IMR-90 (cell line): ENCODE results near the gene UBE2S. TPM values are rescaled to one million over a fixed set of nuclear protein-coding genes. Genes with fewer than 3 reads are reported as not detected.

ENCODE experiments used
- ATAC-seq: fragments of 200-7000 bp; cut with Tn5 transposase; 2 replicates; pipeline ENCODE4 v1.9.1; 2020; ENCODE audit warnings: low read depth, mild to moderate bottlenecking, moderate library complexity
- BruUV-seq: library from RNA; stranded (reverse); fragments of 400-500 nt; replicated peaks from 2 replicates; lab custom pipeline; 2021; lab: Mats Ljungman, UMichigan
- CTCF ChIA-PET: fragments of 300-600 bp; formaldehyde crosslinking; extraction: SDS; loops from one replicate; lab custom pipeline; 2021; ENCODE audit warnings: antibody characterized with exemption; lab: Yijun Ruan, JAX
- POLR2A ChIA-PET: fragments of 300-600 bp; sonication (Branson Sonifier 250); formaldehyde crosslinking; loops from one replicate; lab custom pipeline; 2022; ENCODE audit warnings: antibody characterized with exemption; ENCODE audit not compliant: unreplicated experiment; lab: Charles Lee
- DNase-seq: peaks from one replicate; pipeline ENCODE4 v3.0.0; 2013
- H2AFZ ChIP-seq: replicated peaks from 2 replicates; pipeline ENCODE3; 2013; ENCODE audit warnings: low read length, mild to moderate bottlenecking; ENCODE audit not compliant: poor library complexity
- H2AK5ac ChIP-seq: 2 replicates; pipeline ENCODE4 v1.6.1; 2013; ENCODE audit warnings: low read depth, low read length, inconsistent platforms
- H2AK9ac ChIP-seq: replicated peaks from 2 replicates; pipeline ENCODE3; 2013; ENCODE audit warnings: mild to moderate bottlenecking, low read depth, low read length, moderate library complexity; ENCODE audit not compliant: poor library complexity
- H2BK120ac ChIP-seq: 2 replicates; pipeline ENCODE4 v1.6.1; 2013; ENCODE audit warnings: low read depth, low read length, inconsistent platforms
- H2BK15ac ChIP-seq: 3 replicates; pipeline ENCODE4 v1.6.1; 2013; ENCODE audit warnings: low read depth, low read length, inconsistent platforms
- H2BK20ac ChIP-seq: 2 replicates; pipeline ENCODE4 v1.6.1; 2013; ENCODE audit warnings: low read depth, mild to moderate bottlenecking, inconsistent platforms, low read length, moderate library complexity
- H2BK5ac ChIP-seq: 2 replicates; pipeline ENCODE4 v1.6.1; 2013; ENCODE audit warnings: mild to moderate bottlenecking, low read depth, low read length, inconsistent platforms; ENCODE audit not compliant: poor library complexity, severe bottlenecking
- H3K14ac ChIP-seq: replicated peaks from 2 replicates; pipeline ENCODE4 v1.6.1; 2013; ENCODE audit warnings: low read depth, low read length, inconsistent platforms
- H3K18ac ChIP-seq: 2 replicates; pipeline ENCODE4 v1.6.1; 2013; ENCODE audit warnings: low read depth, low read length, control low read depth
- H3K23ac ChIP-seq: 2 replicates; pipeline ENCODE4 v1.6.1; 2013; ENCODE audit warnings: low read depth, low read length, inconsistent platforms
- H3K27ac ChIP-seq: 2 replicates; pipeline ENCODE4 v1.5.1; 2013; ENCODE audit warnings: mild to moderate bottlenecking, control low read depth, low read length; ENCODE audit not compliant: insufficient read depth
- H3K27me3 ChIP-seq: 2 replicates; pipeline ENCODE4 v1.6.1; 2013; ENCODE audit warnings: low read length; ENCODE audit not compliant: control insufficient read depth, insufficient read depth
- H3K36me3 ChIP-seq: 2 replicates; pipeline ENCODE4 v1.6.1; 2013; ENCODE audit warnings: low read length, mixed read lengths; ENCODE audit not compliant: control insufficient read depth, insufficient read depth
- H3K4ac ChIP-seq: 2 replicates; pipeline ENCODE4 v1.6.1; 2013; ENCODE audit warnings: low read depth, low read length, inconsistent platforms
- H3K4me1 ChIP-seq: 2 replicates; pipeline ENCODE4 v1.6.1; 2013; ENCODE audit warnings: low read length, mixed read lengths; ENCODE audit not compliant: control insufficient read depth, insufficient read depth
- H3K4me2 ChIP-seq: 2 replicates; pipeline ENCODE4 v1.6.1; 2013; ENCODE audit warnings: low read depth, mild to moderate bottlenecking, control low read depth, low read length, moderate library complexity
- H3K4me3 ChIP-seq: 2 replicates; pipeline ENCODE4 v1.5.1; 2013; ENCODE audit warnings: low read depth, mild to moderate bottlenecking, control low read depth, low read length, moderate library complexity; ENCODE audit not compliant: insufficient read depth
- H3K56ac ChIP-seq: 2 replicates; pipeline ENCODE4 v1.6.1; 2013; ENCODE audit warnings: low read length, inconsistent platforms; ENCODE audit not compliant: insufficient read depth; ENCODE audit errors: extremely low read depth
- H3K79me1 ChIP-seq, 2 experiments: 2 replicates each; pipeline ENCODE4 v1.6.1; 2013; ENCODE audit warnings: low read length in 2 of 2, inconsistent platforms in 1 of 2, low read depth in 1 of 2
- H3K9ac ChIP-seq: 2 replicates; pipeline ENCODE4 v1.6.1; 2013; ENCODE audit warnings: low read depth, low read length, control low read depth
- H3K9me1 ChIP-seq: 2 replicates; pipeline ENCODE4 v1.6.1; 2013; ENCODE audit warnings: low read length, inconsistent platforms; ENCODE audit not compliant: insufficient read depth
- H3K9me3 ChIP-seq: 2 replicates; pipeline ENCODE4 v1.6.1; 2013; ENCODE audit warnings: low read length; ENCODE audit not compliant: control insufficient read depth, insufficient read depth
- H4K20me1 ChIP-seq: 2 replicates; pipeline ENCODE4 v1.6.1; 2013; ENCODE audit warnings: low read length, inconsistent platforms; ENCODE audit not compliant: insufficient read depth
- H4K5ac ChIP-seq: 2 replicates; pipeline ENCODE4 v1.6.1; 2013; ENCODE audit warnings: mild to moderate bottlenecking, low read depth, low read length, control low read depth
- H4K8ac ChIP-seq, 2 experiments: 2 replicates each; pipeline ENCODE4 v1.6.1; 2013; ENCODE audit warnings: low read depth in 2 of 2, low read length in 2 of 2, control low read depth in 1 of 2, inconsistent platforms in 1 of 2
- H4K91ac ChIP-seq: 2 replicates; pipeline ENCODE4 v1.6.1; 2013; ENCODE audit warnings: low read depth, low read length, inconsistent platforms; ENCODE audit not compliant: insufficient read depth
- BHLHE40 ChIP-seq: fragments of 150-350 bp; IDR thresholded peaks from 2 replicates; pipeline ENCODE4 v1.6.1; 2016; ENCODE audit warnings: mild to moderate bottlenecking, low read depth, low read length
- CEBPB ChIP-seq: IDR thresholded peaks from 2 replicates; pipeline ENCODE4 v1.6.1; 2012; ENCODE audit warnings: low read depth, low read length, improper control_type of control experiment
- CHD1 ChIP-seq: IDR thresholded peaks from 2 replicates; pipeline ENCODE4 v1.6.1; 2012; ENCODE audit warnings: low read depth, low read length, improper control_type of control experiment
- CTCF ChIP-seq: conservative IDR thresholded peaks from 2 replicates; pipeline ENCODE4 v1.5.1; 2012; ENCODE audit warnings: mild to moderate bottlenecking, low read depth, low read length, improper control_type of control experiment
- FOS ChIP-seq: fragments of 150-350 bp; IDR thresholded peaks from 2 replicates; pipeline ENCODE4 v1.6.1; 2016; ENCODE audit warnings: low read depth, low read length
- MAFK ChIP-seq: IDR thresholded peaks from 2 replicates; pipeline ENCODE4 v1.6.1; 2012; ENCODE audit warnings: low read depth, low read length, improper control_type of control experiment
- MAZ ChIP-seq: IDR thresholded peaks from 2 replicates; pipeline ENCODE4 v1.6.1; 2012; ENCODE audit warnings: low read depth, mild to moderate bottlenecking, low read length, improper control_type of control experiment, moderate library complexity, borderline replicate concordance
- MXI1 ChIP-seq: IDR thresholded peaks from 2 replicates; pipeline ENCODE4 v1.6.1; 2012; ENCODE audit warnings: low read depth, mild to moderate bottlenecking, low read length, moderate library complexity, borderline replicate concordance
- NFE2L2 ChIP-seq: fragments of 150-350 bp; IDR thresholded peaks from 2 replicates; pipeline ENCODE4 v1.6.1; 2016; ENCODE audit warnings: low read depth, mild to moderate bottlenecking, low read length
- POLR2A ChIP-seq: IDR thresholded peaks from 2 replicates; pipeline ENCODE4 v1.6.1; 2012; ENCODE audit warnings: mild to moderate bottlenecking, low read depth, low read length
- RAD21 ChIP-seq: IDR thresholded peaks from 2 replicates; pipeline ENCODE4 v1.6.1; 2012; ENCODE audit warnings: low read length, improper control_type of control experiment
- RCOR1 ChIP-seq: IDR thresholded peaks from 2 replicates; pipeline ENCODE4 v1.6.1; 2012; ENCODE audit warnings: mild to moderate bottlenecking, low read length, improper control_type of control experiment; ENCODE audit not compliant: insufficient replicate concordance
- RFX5 ChIP-seq: IDR thresholded peaks from 2 replicates; pipeline ENCODE4 v1.8.0; 2012; ENCODE audit warnings: low read depth, mild to moderate bottlenecking, low read length, moderate library complexity
- SMC3 ChIP-seq: fragments of 150-350 bp; IDR thresholded peaks from 2 replicates; pipeline ENCODE4 v1.6.1; 2016; ENCODE audit warnings: low read depth, mild to moderate bottlenecking, antibody characterized with exemption, low read length, moderate library complexity
- USF2 ChIP-seq: fragments of 150-350 bp; IDR thresholded peaks from 2 replicates; pipeline ENCODE4 v1.6.1; 2017; ENCODE audit warnings: mild to moderate bottlenecking, antibody characterized with exemption, low read length, low read depth
- WGBS, 2 experiments: methylation state at CpG; one replicate each; pipeline versions ENCODE4 v1.1.5 to v1.1.7; 2013; ENCODE audit warnings: missing lambda C conversion rate in 2 of 2; ENCODE audit not compliant: insufficient read length in 1 of 2; ENCODE audit errors: extremely low coverage in 2 of 2; 5-methylcytosine and 5-hydroxymethylcytosine counted together
- dilution Hi-C: fragments of 300-500 bp; cut with HindIII; formaldehyde crosslinking; loops from one replicate; pipeline ENCODE4 v1.14.3; 2018; ENCODE audit warnings: low sequenced_read_pairs; ENCODE audit not compliant: unreplicated experiment
- in situ Hi-C: fragments of 300-500 bp; cut with MboI; formaldehyde crosslinking; loops from 3 replicates; pipeline ENCODE4 v1.14.3; 2019; ENCODE audit warnings: low sequenced_read_pairs, inconsistent platforms, mixed read lengths
- intact Hi-C: fragments of 100-400 bp; cut with micrococcal nuclease; formaldehyde crosslinking; loops from 2 replicates; pipeline ENCODE4 v1.10.0; 2022
- polyA plus RNA-seq, 3 experiments: library from polyadenylated mRNA; depleted of rRNA; stranded (reverse); fragments of >200 nt; gene quantifications; 2 replicates each; pipeline ENCODE4 v1.2.3, GENCODE V29; 2012; ENCODE audit warnings: low replicate concordance in 1 of 3
- total RNA-seq: library from RNA; depleted of rRNA; stranded (reverse); fragments of >200 nt; gene quantifications from 2 replicates; pipeline ENCODE4 v1.2.3, GENCODE V29; 2012
- TF ChIP-seq, protein P1 (sequence below): fragments of 150-350 bp; IDR thresholded peaks from 2 replicates; pipeline ENCODE4 v1.6.1; 2016; ENCODE audit warnings: low read depth, mild to moderate bottlenecking, low read length, moderate library complexity, borderline replicate concordance

Gene UBE2S
- total and polyA plus RNA-seq, 2 of the 4 experiments (the other 2 are of a cell fraction) = 69.5 to 104 TPM

DNA sequence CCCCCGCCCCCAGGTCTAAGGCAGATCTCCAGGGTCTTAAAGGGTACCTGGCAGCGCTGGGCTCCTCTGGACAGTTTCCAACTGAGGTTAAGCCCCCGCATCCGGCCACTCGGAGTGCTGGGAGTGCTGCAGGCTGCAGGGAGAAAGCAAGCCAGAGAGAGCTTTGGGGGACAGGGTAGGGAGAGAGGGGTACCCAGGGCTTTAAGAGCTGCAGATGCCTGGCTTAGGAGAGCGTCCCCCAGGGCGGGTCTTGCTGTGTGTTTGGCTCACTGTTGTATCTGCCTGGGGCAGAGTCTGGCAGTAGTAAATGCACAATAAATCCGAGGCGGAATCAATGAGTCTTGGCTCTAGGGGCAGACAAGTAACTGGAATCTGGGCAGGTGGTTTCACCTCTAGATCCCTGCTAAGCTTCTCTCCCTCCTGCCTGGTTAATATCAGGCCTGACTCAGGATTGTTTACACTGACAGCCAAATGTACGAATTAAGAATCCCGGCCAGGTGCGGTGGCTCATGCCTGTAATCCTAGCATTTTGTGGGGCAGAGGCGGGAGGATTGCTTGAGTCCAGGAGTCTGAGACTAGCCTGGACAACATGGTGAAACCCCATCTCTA lies 52.3 kb downstream of the UBE2S start:
- ChIA-PET POLR2A (no interaction called here), CTCF (no interaction called here)
- Histone ChIP-seq H3K36me3 (no peaks in the 10 kb centered on the region), H3K9me1 (no peaks in the 10 kb centered on the region), H4K91ac (no peak overlapping the region), H2BK15ac (no peak overlapping the region), H3K23ac (no peak overlapping the region), H3K4me3 (no peak overlapping the region), H3K14ac (no peak overlapping the region), H3K79me1 (no peaks in the 10 kb centered on the region), H3K9me3 (no peaks in the 10 kb centered on the region), H3K4ac (no peak overlapping the region), H2BK5ac (no peak overlapping the region), H3K27me3 (peaks cover 43% of the 10 kb centered on the region), H2AK5ac (no peak overlapping the region), H3K27ac (no peak overlapping the region), H3K4me2 (no peak overlapping the region), H3K18ac (no peak overlapping the region), H4K5ac (no peak overlapping the region), H2BK20ac (no peak overlapping the region), H2AK9ac (peak overlapping the region; percentile 23), H4K8ac (no peak overlapping the region), H3K4me1 (peaks cover 5% of the 10 kb centered on the region; the same call in 1 of the 2 replicates), H2BK120ac (no peak overlapping the region), H3K9ac (no peak overlapping the region), H4K20me1 (peaks cover 7% of the 10 kb centered on the region; the same call in 1 of the 2 replicates), H2AFZ (no peak overlapping the region), H3K56ac (no peak overlapping the region)
- TF ChIP-seq SMC3 (no peak), POLR2A (no peak), RFX5 (no peak), CEBPB (no peak), MAFK (no peak), RCOR1 (no peak), MXI1 (no peak), FOS (no peak), BHLHE40 (no peak), USF2 (no peak), CHD1 (no peak), RAD21 (no peak), MAZ (no peak), CTCF (no peak), NFE2L2 (no peak)
- TF ChIP-seq, protein P1, sequence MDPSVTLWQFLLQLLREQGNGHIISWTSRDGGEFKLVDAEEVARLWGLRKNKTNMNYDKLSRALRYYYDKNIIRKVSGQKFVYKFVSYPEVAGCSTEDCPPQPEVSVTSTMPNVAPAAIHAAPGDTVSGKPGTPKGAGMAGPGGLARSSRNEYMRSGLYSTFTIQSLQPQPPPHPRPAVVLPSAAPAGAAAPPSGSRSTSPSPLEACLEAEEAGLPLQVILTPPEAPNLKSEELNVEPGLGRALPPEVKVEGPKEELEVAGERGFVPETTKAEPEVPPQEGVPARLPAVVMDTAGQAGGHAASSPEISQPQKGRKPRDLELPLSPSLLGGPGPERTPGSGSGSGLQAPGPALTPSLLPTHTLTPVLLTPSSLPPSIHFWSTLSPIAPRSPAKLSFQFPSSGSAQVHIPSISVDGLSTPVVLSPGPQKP = no peak
- DNase-seq = no peak
- in situ Hi-C loops = no loop called here
- dilution Hi-C loops = no loop called here
- ATAC-seq = no peak
- BruUV-seq = no TSS peak
- intact Hi-C loops = no loop called here
- WGBS, 2 experiments = 55% methylated on average over 5 of the region's 13 CpGs; no CpG with 5 or more reads in 1 of the 2 experiments
